H1 (cell line): ENCODE results near the gene TTYH2. TPM values are rescaled to one million over a fixed set of nuclear protein-coding genes. Genes with fewer than 3 reads are reported as not detected.

Experiments used
- E2F6 ChIP-seq: IDR thresholded peaks from 2 replicates; pipeline ENCODE4 v1.6.1; 2012; ENCODE audit warnings: inconsistent platforms
- EP300 ChIP-seq, 2 experiments: IDR thresholded peaks; 1 replicate in 1 of 2; 2 replicates in 1 of 2; pipeline ENCODE4 v1.6.1; 2011 to 2012; ENCODE audit warnings: low read depth in 2 of 2, low read length in 2 of 2, mild to moderate bottlenecking in 2 of 2, borderline replicate concordance in 1 of 2, inconsistent platforms in 1 of 2, moderate library complexity in 1 of 2
- GTF2F1 ChIP-seq: IDR thresholded peaks from 2 replicates; pipeline ENCODE4 v1.6.1; 2012; ENCODE audit warnings: low read depth, low read length, improper control_type of control experiment, borderline replicate concordance
- JUND ChIP-seq: IDR thresholded peaks from 2 replicates; pipeline ENCODE4 v1.6.1; 2011; ENCODE audit warnings: mild to moderate bottlenecking, improper control_type of control experiment, low read length
- MAX ChIP-seq: IDR thresholded peaks from 2 replicates; pipeline ENCODE4 v1.6.1; 2012; ENCODE audit warnings: inconsistent platforms
- PHF8 ChIP-seq: fragments of 200-600 bp; sonication (generic); conservative IDR thresholded peaks from 2 replicates; pipeline ENCODE4 v1.7.1; 2012; ENCODE audit warnings: low read depth, mild to moderate bottlenecking, inconsistent platforms, low read length, moderate library complexity
- POU5F1 ChIP-seq: IDR thresholded peaks from 2 replicates; pipeline ENCODE4 v1.6.1; 2011; ENCODE audit warnings: low read depth, mild to moderate bottlenecking, low read length, moderate library complexity
- RXRA ChIP-seq: IDR thresholded peaks from 2 replicates; pipeline ENCODE4 v1.6.1; 2011; ENCODE audit warnings: low read depth, mild to moderate bottlenecking, low read length, moderate library complexity; ENCODE audit not compliant: insufficient read depth
- SIRT6 ChIP-seq: IDR thresholded peaks from one replicate; pipeline ENCODE4 v1.7.1; 2012; ENCODE audit warnings: low read length, inconsistent platforms
- SIX5 ChIP-seq: IDR thresholded peaks from 2 replicates; pipeline ENCODE4 v1.6.1; 2011; ENCODE audit warnings: mild to moderate bottlenecking, low read depth, low read length
- SP1 ChIP-seq: IDR thresholded peaks from 2 replicates; pipeline ENCODE4 v1.6.1; 2011; ENCODE audit warnings: low read depth, low read length
- polyA plus RNA-seq, 7 experiments: library from polyadenylated mRNA; depleted of rRNA in 3 of 7; stranded (reverse) in 5 of 7; unstranded in 2 of 7; fragments of >200 nt in 5 of 7; fragments of 200-250 nt in 2 of 7; gene quantifications; 1 replicate in 5 of 7; 2 replicates in 1 of 7; 4 replicates in 1 of 7; pipeline versions ENCODE4 v1.2.1 to v1.2.3, GENCODE V29; 2011 to 2013; ENCODE audit warnings: missing spikeins in 2 of 7, mixed read lengths in 2 of 7
- total RNA-seq: library from RNA; stranded (reverse); fragmentation: NEBNext Ultra II Directional; extraction: Animal tissue kit (Norgen Biotek cat#: 25700); gene quantifications from 2 replicates; pipeline ENCODE4 v1.2.1, GENCODE V29; 2021

The TTYH2 gene
- total and polyA plus RNA-seq, 2 of the 8 experiments (the other 6 are each of a cell fraction or from before 2014, with no cell fraction given): 3.2 to 9.2 TPM

- TF ChIP-seq POU5F1 (no peak), PHF8 (no peak), MAX (peak; percentile 66; the same call in 1 of the 2 replicates), GTF2F1 (no peak), E2F6 (peak; percentile 69), SIRT6 (no peak), JUND (no peak), RXRA (no peak), SP1 (no peak), EP300 (IDR thresholded peaks at IDR 0.05; ENCODE audit: borderline replicate concordance in 1 of 2, low read depth in 2 of 2, low read length in 2 of 2) (no peak), SIX5 (no peak)
These were observed 13.9 kb upstream of the TTYH2 start (continued) for GRCh38 chr17:74199306-74200092.
